SK-N-MC (cell line): ENCODE measurements around the gene CLOCK.
A peak's percentile ranks its signal among the peaks of the same experiment; 100 is the strongest.
"Not testable (repeated sequence)": the region's sequence is repeated elsewhere in the genome, so short reads cannot be mapped to it uniquely, and the experiment has no call there.

Experiments used
- DNase-seq: peaks from one replicate; pipeline ENCODE4 v3.0.0-alpha.2; 2011; ENCODE audit warnings: low read depth, low spot score
- H3K27ac ChIP-seq: fragments of 200-600 bp; sonication (generic); 2 replicates; pipeline ENCODE4 v1.5.1; 2016; ENCODE audit warnings: mixed run types
- H3K36me3 ChIP-seq: fragments of 200-600 bp; sonication (generic); 2 replicates; pipeline ENCODE4 v1.6.1; 2017; ENCODE audit warnings: antibody characterized with exemption, low read length, mixed read lengths; ENCODE audit not compliant: insufficient read depth
- H3K4me3 ChIP-seq: fragments of 200-600 bp; sonication (generic); 2 replicates; pipeline ENCODE4 v1.5.1; 2016
- H3K9ac ChIP-seq: fragments of 200-600 bp; sonication (generic); 2 replicates; pipeline ENCODE4 v1.8.0; 2017; ENCODE audit warnings: mixed run types, mixed read lengths; ENCODE audit not compliant: insufficient read length
- H3K9me3 ChIP-seq: fragments of 200-600 bp; sonication (generic); 2 replicates; pipeline ENCODE4 v1.6.1; 2017; ENCODE audit warnings: low read depth, mild to moderate bottlenecking, antibody characterized with exemption, low read length, moderate library complexity, mixed read lengths
- EZH2 ChIP-seq: fragments of 200-600 bp; sonication (generic); IDR thresholded peaks from one replicate; pipeline ENCODE4 v1.6.1; 2017; ENCODE audit warnings: antibody characterized with exemption
- FOXP2 ChIP-seq: optimal IDR thresholded peaks from 2 replicates; pipeline ENCODE3; 2011; ENCODE audit warnings: mild to moderate bottlenecking, moderate library complexity; ENCODE audit not compliant: insufficient read depth; ENCODE audit errors: extremely low read length, control extremely low read depth
- POLR2AphosphoS5 ChIP-seq: IDR thresholded peaks from 2 replicates; pipeline ENCODE4 v1.6.1; 2012; ENCODE audit warnings: mild to moderate bottlenecking, low read depth, low read length, borderline replicate concordance

CLOCK gene, protein sequence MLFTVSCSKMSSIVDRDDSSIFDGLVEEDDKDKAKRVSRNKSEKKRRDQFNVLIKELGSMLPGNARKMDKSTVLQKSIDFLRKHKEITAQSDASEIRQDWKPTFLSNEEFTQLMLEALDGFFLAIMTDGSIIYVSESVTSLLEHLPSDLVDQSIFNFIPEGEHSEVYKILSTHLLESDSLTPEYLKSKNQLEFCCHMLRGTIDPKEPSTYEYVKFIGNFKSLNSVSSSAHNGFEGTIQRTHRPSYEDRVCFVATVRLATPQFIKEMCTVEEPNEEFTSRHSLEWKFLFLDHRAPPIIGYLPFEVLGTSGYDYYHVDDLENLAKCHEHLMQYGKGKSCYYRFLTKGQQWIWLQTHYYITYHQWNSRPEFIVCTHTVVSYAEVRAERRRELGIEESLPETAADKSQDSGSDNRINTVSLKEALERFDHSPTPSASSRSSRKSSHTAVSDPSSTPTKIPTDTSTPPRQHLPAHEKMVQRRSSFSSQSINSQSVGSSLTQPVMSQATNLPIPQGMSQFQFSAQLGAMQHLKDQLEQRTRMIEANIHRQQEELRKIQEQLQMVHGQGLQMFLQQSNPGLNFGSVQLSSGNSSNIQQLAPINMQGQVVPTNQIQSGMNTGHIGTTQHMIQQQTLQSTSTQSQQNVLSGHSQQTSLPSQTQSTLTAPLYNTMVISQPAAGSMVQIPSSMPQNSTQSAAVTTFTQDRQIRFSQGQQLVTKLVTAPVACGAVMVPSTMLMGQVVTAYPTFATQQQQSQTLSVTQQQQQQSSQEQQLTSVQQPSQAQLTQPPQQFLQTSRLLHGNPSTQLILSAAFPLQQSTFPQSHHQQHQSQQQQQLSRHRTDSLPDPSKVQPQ

DNA sequence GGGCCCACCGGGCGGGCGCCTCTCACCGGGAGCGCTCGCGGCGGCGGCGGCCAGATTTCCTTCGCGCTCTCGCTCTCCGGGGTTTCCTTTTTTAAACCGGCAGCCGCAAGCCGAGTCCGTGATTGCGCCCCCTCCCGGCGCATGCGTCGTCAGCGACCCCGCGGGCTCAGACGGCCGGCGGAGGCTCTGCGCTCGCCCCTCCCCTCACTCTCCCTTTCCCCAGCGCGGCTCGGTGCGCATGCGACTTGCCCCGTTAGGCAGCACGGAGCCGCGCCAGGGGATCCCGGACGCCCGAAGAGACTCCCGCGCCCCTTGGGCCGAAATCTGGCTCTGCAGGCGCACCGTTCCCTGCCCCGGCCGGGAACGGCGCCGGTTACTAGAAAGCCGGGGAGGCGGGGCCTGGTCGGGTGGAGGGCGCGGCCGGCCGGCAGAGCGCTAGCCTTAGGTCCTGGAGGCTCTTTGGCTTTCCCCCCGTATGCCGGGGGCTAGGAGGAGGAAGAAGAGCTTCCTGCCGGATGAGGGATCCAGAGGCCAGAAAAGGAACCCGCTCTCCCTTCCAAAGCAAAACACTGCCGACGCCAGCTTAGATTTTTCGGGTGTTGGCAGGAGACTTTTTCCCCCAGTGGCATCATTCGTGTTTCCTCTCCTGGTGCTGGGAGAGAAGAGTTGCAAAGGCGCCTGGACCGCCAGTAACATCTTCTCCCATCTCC is at the start of gene CLOCK:
Gene CLOCK (minus strand): TSS at position 154 of the 710 bp plus-strand sequence. CDS start 64,124 bp downstream, outside the sequence.
- Histone ChIP-seq H3K27ac (peak within 1 kb of the TSS; percentile 87), H3K4me3 (peak within 1 kb of the TSS; percentile 97), H3K36me3 (no peaks in the 10 kb centered on the region), H3K9ac (peak within 1 kb of the TSS; percentile 82), H3K9me3 (no peaks in the 10 kb centered on the region)
- DNase-seq = no peak
- TF ChIP-seq EZH2 = no peak
- peak; percentile 68 for TF ChIP-seq POLR2AphosphoS5

GRCh38 chr4:55592014-55592413 is 45.3 kb upstream of the CLOCK start, which contains the start of gene PDCL2:
TSS of gene PDCL2 (minus strand) at chr4:55592245. CDS start at chr4:55592109, 136 bp downstream.
- TF ChIP-seq EZH2 (no peak), POLR2AphosphoS5 (no peak), FOXP2 (no peak)
- Histone ChIP-seq H3K9ac (no peak within 1 kb of the TSS), H3K36me3 (no peaks in the 10 kb centered on the region), H3K27ac (no peak within 1 kb of the TSS), H3K9me3 (no peaks in the 10 kb centered on the region), H3K4me3 (no peak within 1 kb of the TSS)
- DNase-seq = no peak

GRCh38 chr4:55588160-55588559 is 41.5 kb upstream of the CLOCK start:
- Histone ChIP-seq H3K4me3 (no peak overlapping the region), H3K9ac (no peak overlapping the region), H3K36me3 (no peaks in the 10 kb centered on the region), H3K9me3 (no peaks in the 10 kb centered on the region), H3K27ac (no peak overlapping the region)
- TF ChIP-seq POLR2AphosphoS5 = no peak
- TF ChIP-seq FOXP2 = no peak
- no peak for TF ChIP-seq EZH2
- no peak for DNase-seq

GRCh38 chr4:55582773-55583172 is 36.1 kb upstream of the CLOCK start:
- H3K27ac ChIP-seq, H3K4me3 ChIP-seq, DNase-seq, H3K36me3 ChIP-seq, H3K9ac ChIP-seq, H3K9me3 ChIP-seq: not testable (repeated sequence)

GRCh38 chr4:55578341-55579010 is 31.8 kb upstream of the CLOCK start:
- H3K27ac ChIP-seq = no peak overlapping the region
- H3K9me3 ChIP-seq = no peaks in the 10 kb centered on the region
- TF ChIP-seq POLR2AphosphoS5 (no peak), FOXP2 (no peak), EZH2 (no peak)
- no peak overlapping the region for H3K9ac ChIP-seq
- H3K36me3 ChIP-seq = no peaks in the 10 kb centered on the region
- no peak overlapping the region for H3K4me3 ChIP-seq
- no peak for DNase-seq

DNA sequence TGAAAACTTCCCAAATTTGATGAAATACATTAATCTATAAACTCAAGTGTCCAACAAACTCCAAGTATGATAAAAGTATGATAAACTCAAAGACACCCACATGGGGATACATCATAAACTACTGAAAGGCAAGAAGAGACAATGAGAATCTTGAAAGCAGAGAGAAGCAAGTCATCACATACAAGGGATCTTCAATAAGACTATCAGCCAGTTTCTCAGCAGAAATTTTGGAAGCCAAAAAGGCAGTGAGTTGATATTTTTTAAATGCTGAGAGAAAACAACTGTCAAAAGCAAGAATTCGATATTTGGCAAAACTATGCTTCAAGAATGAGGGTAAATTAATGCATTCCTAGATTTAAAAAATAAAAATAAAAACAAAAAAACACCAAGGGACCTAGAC is 28.8 kb upstream of the CLOCK start:
- no peak for TF ChIP-seq EZH2
- Histone ChIP-seq H3K27ac (no peak overlapping the region), H3K9ac (no peak overlapping the region), H3K9me3 (no peaks in the 10 kb centered on the region), H3K4me3 (no peak overlapping the region), H3K36me3 (no peaks in the 10 kb centered on the region)
- no peak for DNase-seq

DNA sequence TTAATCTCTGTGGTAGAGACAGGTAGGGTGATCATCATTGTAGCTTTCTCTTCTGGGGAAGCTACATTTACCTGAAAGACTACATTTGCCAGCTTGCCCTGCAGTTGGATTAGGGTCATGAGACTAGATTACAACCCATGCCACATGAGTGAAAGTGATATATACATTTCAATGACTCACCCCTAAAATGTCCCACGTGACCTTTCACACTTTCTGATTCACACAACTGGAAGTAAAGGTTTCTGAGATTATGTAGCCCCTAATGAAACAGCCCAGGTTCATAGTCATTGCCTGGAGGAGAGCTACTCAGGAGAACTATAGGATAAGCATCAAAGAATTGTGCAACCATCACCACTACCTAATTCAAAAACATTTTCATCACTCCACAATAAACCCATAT is 27.5 kb upstream of the CLOCK start:
- Histone ChIP-seq H3K36me3 (no peaks in the 10 kb centered on the region), H3K9ac (no peak overlapping the region), H3K4me3 (no peak overlapping the region), H3K27ac (no peak overlapping the region), H3K9me3 (no peaks in the 10 kb centered on the region)
- no peak for TF ChIP-seq POLR2AphosphoS5
- no peak for TF ChIP-seq EZH2
- no peak for TF ChIP-seq FOXP2
- DNase-seq = no peak

DNA sequence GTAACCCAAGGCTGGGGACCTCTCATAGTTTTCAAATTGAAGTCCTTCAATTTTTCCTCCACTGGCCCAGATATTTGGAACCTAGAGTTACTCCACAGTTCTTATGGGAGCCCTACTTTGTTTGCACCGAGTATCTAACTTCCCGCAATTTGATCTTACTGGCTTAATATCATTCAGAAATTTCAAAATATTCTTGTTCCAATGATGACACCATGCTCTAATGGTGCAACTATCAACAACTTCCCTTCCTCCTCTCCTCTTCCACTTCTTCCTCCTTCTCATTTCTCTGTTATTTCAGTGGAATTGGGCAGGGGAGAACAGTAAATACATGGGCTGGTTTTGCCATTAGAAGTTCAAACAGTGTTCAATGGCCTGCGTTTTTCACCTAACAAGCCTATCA is 25.1 kb upstream of the CLOCK start:
- DNase-seq = no peak
- H3K4me3 ChIP-seq = no peak overlapping the region
- no peaks in the 10 kb centered on the region for H3K9me3 ChIP-seq
- H3K36me3 ChIP-seq = no peaks in the 10 kb centered on the region
- H3K9ac ChIP-seq = no peak overlapping the region
- H3K27ac ChIP-seq = no peak overlapping the region
- TF ChIP-seq POLR2AphosphoS5 = no peak
- TF ChIP-seq EZH2 = no peak
- no peak for TF ChIP-seq FOXP2
